DOHH2 (cell line): ENCODE results near the gene RCOR1.

Experiments
- CTCF ChIP-seq: fragments of 200-600 bp; sonication (generic); IDR thresholded peaks from one replicate; pipeline ENCODE4 v1.5.1; 2014; ENCODE audit warnings: antibody characterized with exemption, mild to moderate bottlenecking, low read depth, low read length; ENCODE audit not compliant: poor library complexity, severe bottlenecking
- EZH2phosphoT487 ChIP-seq: fragments of 200-600 bp; sonication (generic); IDR thresholded peaks from 2 replicates; pipeline ENCODE4 v1.6.1; 2017; ENCODE audit warnings: borderline replicate concordance, mild to moderate bottlenecking, antibody characterized with exemption, low read length, moderate library complexity, mixed read lengths

GRCh38 chr14:102734436-102734835 is 142.0 kb downstream of the RCOR1 start:
- TF ChIP-seq CTCF (no peak), EZH2phosphoT487 (no peak)
